Neural cell (in vitro differentiated cells): ENCODE measurements around the gene KXD1.

Experiments
- CTCF ChIP-seq: fragments of 450-650 bp; IDR thresholded peaks from 2 replicates; pipeline ENCODE4 v1.5.1; 2014; ENCODE audit warnings: antibody characterized with exemption, mild to moderate bottlenecking, moderate library complexity; ENCODE audit not compliant: poor library complexity, severe bottlenecking
- EP300 ChIP-seq: fragments of 450-650 bp; conservative IDR thresholded peaks from 2 replicates; pipeline ENCODE4 v1.6.1; 2014; ENCODE audit warnings: antibody characterized with exemption, mild to moderate bottlenecking, moderate library complexity; ENCODE audit not compliant: poor library complexity, severe bottlenecking
- POLR2AphosphoS5 ChIP-seq: IDR thresholded peaks from 2 replicates; pipeline ENCODE4 v1.6.1; 2012
- RAD21 ChIP-seq: fragments of 450-650 bp; conservative IDR thresholded peaks from 2 replicates; pipeline ENCODE4 v1.6.1; 2014; ENCODE audit warnings: antibody characterized with exemption, mild to moderate bottlenecking, moderate library complexity
- REST ChIP-seq: IDR thresholded peaks from 2 replicates; pipeline ENCODE4 v1.6.1; 2012; ENCODE audit warnings: borderline replicate concordance
- SMC3 ChIP-seq: fragments of 450-650 bp; conservative IDR thresholded peaks from 2 replicates; pipeline ENCODE4 v1.6.1; 2014; ENCODE audit warnings: antibody characterized with exemption, mild to moderate bottlenecking, moderate library complexity; ENCODE audit not compliant: poor library complexity

DNA sequence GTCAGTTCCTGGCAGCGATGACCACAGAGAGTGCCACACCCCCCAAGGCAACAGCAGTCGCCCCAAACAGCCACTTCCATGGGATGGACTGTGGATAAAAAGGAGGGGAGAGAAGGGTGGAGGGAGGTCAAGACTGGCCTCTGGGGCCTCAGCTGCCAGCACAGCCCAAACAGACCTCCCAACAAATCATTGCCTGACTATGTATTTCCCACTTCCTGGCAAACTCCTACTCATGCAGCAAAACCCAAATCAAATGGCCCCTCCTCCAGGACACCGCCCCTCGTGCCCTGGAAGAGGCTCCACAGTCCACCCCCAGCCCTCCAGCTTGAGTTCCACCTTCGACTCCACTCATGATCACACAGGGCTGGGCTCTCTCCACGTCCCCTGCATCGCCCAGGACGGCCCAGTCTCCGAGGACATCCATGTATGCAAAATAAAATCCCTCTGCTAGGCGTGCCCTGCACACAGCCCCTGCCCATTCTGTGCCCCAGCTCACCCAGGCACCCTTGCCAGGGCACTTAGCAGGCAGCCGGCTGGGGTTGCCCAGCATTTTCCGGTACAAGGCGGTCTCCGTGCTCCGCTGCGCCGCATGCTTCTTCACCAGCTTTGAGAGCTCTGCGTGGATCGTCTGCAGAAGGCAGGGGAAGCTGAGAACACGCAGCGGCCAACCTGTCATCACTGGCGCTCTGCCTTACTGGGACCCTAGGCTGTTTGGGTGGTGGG, 25.3 kb upstream of the KXD1 start:
- TF ChIP-seq CTCF = no peak
- no peak for TF ChIP-seq POLR2AphosphoS5
- TF ChIP-seq EP300 = no peak
- TF ChIP-seq SMC3 = no peak
- no peak for TF ChIP-seq REST
- TF ChIP-seq RAD21 = no peak
